T-helper 1 cell treated with Interleukin-12 subunit alpha and Interleukin-12 subunit beta and Interleukin-4 antibody, amounts not matched to agents 30 ng/mL and 1 ng/mL, for 36 hours (primary cell): Measurements from ENCODE around the gene BCOR. TPM values are rescaled to one million over a fixed set of nuclear protein-coding genes. Genes with fewer than 3 reads are reported as not detected.

Source experiments
- intact Hi-C: fragments of 100-400 bp; cut with micrococcal nuclease; formaldehyde crosslinking; loops from one replicate; pipeline ENCODE4 v1.15.1; 2024
- total RNA-seq: library from RNA; stranded (reverse); gene quantifications from 2 replicates; pipeline ENCODE4 v1.2.3, GENCODE V29; 2022

BCOR gene
- total RNA-seq, result 57.3 and 58.4 TPM in 2 replicates

GRCh38 chrX:40097504-40098263, at the start of gene BCOR:
TSS of gene BCOR (minus strand) at chrX:40097958. CDS start at chrX:40077929, 20,029 bp downstream.
- intact Hi-C loops, result loop anchor here (2.0 to 10.0 kb wide), 8 partner anchors 77 to 1295 kb away; partner anchors contain the start of genes MID1IP1 and USP9X

GRCh38 chrX:40147126-40147952, 49.6 kb upstream of the BCOR start:
- intact Hi-C loops, result no loop called here

DNA sequence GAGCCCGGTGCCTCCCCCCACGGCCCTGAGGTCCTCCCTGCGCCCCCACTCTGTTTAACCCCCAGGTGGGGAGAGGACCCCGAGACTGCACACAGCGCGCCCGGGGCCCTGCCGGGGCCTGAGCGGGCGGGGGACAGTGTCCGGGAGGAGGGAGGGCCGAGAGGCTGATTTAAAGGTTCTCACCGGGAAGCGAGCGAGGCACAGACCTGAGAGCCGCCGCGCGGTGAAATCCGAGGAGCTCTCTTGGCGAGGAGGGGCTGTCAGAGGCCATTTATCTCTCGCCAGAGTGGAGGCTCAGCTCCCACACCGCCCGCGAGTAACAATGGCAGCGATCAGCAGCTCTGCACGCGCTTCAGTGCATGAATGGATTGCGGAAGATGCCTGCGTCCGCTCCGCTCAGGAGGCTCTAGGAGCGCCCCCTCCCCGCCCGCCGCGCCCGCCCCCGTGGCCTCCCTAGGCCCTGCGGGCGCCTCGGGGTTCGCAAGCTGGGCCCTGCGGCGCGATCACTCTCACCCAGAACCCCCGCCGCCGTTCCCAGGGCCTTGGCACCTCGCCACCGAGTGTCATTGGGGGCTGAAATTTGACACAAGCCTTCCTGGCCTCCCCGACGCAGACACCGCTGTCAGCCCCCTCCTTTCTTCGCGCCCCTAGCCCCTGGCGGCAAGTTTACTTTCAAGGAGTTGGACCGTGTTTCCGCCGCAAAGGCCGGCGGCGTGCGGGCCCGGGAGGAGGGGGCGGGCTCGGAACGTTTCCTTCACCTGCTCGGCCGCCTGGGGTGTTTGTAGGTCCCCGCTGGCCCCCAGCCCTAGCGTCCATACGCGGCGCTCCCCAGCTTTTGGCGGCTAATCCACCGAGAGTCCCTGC, 48.7 kb upstream of the BCOR start:
- intact Hi-C loops, result no loop called here

DNA sequence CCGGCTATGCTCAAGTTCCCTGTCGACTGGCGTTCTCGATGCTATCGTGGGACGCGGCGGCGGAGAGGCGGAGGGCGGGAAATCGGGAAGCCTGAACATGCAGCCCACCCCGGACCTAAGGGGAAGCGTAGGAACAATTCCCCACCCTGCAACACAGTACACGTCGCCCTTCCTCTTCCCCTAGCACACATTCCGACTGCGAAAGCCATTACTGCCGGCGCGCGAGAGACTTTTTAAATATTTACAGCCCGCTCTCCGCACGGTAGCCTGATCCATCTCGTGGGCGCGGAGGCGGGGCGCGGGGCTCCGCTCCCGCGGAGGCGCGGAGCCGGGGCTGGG, 48.1 kb upstream of the BCOR start:
- intact Hi-C loops, result no loop called here

DNA sequence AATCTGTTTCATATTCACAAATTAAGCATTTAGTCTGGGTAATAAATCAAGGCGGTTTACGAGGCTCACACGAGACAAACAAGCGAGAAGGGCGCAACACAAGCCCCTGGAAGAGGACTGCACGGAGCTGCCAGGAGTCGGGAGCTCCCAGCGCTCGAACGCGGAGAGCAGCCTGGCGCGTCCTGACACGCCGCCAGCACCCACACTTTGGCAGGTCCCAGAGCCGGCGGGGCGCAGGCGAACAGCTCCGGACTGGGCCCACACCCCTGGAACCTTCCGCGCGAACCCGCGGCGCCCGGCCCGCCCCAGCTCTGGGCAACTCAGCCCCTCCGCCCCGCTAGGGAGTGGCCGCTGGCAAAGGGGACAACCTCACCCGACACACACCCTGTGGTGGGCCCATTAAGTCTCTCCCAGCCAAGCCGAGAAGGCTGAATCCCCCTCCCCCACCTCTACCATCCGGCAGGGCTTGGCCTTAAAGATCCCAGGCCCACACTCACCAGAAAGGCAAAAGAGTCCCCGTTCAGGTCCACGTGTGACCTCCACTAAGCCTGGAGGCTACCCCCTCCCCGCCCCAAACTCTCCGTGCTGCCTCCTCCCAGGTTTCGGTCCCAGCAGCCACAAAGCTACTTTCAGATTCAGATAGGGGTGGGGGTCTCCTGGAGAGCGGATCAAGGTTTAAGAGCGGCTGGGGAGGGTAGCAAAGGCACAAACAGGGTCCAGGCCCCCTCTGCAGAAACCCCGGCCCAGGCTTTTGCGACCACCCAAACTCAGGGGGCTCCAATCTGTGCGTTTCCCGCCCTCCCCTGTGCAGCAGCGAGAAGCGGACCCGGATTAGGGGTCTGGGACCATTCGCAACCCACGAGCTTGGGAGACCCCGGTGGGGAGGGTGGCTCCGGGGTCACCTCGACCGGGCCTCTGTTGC, 47.5 kb upstream of the BCOR start:
- intact Hi-C loops, result no loop called here

- intact Hi-C loops, result no loop called here
These were observed 46.8 kb upstream of the BCOR start for GRCh38 chrX:40144576-40144975.

GRCh38 chrX:40143987-40144386, 46.2 kb upstream of the BCOR start:
- intact Hi-C loops, result no loop called here

- intact Hi-C loops, result no loop called here
These were observed 45.2 kb upstream of the BCOR start for GRCh38 chrX:40143001-40143400.

GRCh38 chrX:40142417-40142816, 44.7 kb upstream of the BCOR start:
- intact Hi-C loops, result no loop called here

- intact Hi-C loops, result no loop called here
These were observed 43.1 kb upstream of the BCOR start for GRCh38 chrX:40140706-40141499.

GRCh38 chrX:40132751-40133150, 35.0 kb upstream of the BCOR start:
- intact Hi-C loops, result no loop called here

DNA sequence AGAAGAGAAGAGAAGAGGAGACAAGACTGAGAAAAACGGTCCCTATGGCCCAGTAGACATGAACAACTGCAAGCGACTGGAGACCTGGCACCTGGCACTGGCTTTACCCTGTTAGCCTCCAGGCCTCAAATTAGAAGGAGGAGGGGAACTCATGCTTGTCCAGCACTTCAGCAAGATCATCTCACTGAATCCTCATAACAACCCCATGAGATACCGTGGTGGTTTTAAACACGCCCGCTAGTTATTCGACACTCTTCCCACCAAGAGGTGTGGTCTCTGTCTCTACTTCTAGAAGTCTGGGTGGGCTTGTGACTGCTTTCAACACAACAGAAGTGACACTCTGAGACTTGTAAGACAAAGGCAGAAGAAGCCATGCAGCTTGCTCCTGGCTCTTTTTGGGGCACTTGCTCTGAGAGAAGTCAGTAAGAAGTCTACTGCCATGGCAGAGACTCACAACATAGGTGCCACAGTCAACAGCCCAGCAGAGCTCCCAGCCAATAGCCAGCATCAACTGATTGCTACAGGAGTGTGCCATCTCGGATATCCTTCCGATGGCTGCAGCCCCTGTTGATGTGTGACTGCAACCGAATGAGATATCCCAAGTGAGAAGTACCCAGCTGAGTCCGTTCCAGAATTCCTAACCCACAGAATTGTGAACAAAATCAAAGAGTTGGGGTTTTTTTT, 34.0 kb upstream of the BCOR start:
- intact Hi-C loops, result no loop called here

DNA sequence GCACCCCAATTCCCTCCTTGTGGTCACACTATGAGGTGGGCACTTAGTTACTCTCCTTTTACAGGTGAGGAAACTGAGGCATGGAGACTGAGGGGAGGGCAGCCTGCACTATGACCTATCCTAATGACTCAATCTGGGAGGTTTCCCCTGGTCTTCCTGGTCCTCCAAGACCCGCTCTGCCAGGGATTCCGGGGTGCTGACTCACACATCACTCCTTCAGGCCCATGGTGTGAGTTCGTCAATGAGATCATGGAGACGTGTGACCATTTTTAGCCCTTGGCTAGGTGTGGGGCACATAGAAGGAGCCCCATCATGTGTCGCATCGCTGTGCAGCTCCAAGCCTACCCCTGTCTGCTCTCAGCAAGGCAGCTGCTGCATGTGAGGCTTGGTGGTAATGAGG, 32.4 kb upstream of the BCOR start:
- intact Hi-C loops, result no loop called here

DNA sequence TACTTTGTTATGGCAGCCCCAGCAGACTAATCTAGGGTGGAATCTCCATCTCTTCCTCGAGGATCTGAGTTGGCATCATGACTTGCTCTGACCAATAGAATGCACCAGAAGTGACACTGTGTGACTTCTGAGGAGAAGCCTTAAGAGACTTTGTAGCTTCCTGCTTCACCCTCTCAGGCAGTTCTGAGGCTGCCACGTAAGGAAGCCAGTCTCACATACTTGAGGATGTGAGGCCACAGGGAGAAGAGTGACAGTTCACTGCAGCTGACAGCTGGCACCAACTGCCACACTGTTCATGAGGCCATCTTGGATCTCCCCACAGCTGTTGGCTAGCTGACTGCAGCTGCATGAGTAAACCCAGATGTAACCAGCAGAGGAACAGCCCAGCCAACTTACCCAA, 29.3 kb upstream of the BCOR start:
- intact Hi-C loops, result no loop called here

- intact Hi-C loops, result no loop called here
These were observed 24.7 kb upstream of the BCOR start for GRCh38 chrX:40122487-40122886.

DNA sequence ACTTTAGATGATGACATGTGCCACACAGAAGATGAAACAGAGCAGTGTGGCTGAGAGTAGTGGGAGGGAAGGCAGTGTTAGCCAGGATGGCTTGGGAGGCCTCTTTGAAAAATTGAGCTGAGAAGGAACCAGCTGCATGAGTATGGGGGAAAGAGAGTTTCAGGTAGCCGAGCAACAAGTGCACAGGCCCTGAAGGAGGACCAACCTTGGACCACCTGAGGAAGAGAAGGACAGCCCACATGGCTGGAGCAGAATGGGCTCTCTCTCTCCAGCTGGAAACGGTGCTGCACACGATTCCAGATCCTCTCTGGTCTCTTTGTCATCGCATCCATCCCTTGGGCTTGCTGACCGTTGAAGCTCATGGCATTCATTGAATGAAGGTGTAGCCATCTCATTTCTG, 23.9 kb upstream of the BCOR start:
- intact Hi-C loops, result no loop called here

DNA sequence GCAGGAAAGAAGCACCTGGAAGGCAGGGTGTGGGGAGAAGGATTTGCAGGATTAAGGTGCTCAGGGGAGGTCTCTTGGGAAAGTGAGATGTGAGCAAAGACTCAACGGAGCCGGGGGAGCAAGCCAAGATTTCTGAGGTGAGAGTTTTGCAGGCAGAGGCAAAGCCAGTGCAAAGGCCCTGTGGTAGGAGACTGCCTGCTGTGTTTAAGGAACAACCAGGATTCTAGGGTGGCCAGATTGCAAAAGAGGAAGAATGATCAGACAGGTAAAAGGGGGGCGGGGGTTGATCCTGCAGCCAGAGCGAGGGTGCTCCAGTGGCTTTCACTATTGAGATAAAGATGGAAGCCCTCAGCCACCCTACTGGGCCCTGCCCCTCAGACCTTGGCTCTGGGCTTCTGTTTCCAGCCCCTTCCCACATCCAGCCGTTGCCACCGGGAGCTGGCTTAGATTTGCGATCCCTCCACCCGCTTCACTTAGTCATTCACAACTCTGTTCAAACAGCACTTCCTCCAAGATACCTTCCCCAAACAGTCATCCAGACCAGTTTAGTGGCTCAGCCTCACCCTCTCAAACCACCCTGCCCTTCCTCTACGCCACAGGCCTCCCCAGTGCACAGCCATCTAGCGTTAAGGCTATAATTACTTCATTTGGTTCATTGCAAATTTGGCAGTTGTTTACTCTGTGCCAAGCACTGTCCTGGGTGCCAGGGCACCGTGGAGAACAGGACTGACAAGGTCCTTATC, 23.3 kb upstream of the BCOR start:
- intact Hi-C loops, result no loop called here

DNA sequence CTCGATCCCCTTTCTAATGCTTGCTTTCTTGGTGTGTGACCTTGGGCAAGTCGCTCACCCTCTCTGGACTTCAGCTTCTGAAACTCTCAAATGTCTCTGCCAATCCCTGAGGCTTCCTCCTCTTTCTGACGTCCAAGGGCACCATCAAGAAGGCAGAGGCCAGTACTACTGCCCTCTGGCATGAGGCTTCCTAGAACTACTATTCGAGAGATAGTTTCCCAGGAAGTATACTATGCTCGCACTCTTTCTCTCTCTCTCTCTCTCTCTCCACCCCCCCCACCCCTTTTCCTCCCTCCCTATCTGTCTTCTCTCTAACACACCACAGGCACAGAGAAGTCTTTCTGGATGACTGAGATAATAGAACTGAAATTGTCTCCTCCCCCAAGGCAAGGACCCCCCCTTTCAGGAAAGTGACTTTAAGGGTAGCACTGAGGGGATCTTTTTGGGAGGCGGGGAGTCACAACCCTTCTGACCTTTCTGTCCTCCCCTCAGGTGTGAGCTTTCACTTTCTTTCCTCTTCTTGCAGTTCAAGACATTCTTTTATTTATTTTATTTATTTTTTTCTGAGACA, 20.0 kb upstream of the BCOR start:
- intact Hi-C loops, result no loop called here
